Loucy (cell line): ENCODE results near the gene DNAH1.

Experiments used
- CTCF ChIP-seq: fragments of 200-600 bp; sonication (generic); conservative IDR thresholded peaks from 2 replicates; pipeline ENCODE4 v1.5.1; 2014; ENCODE audit warnings: mild to moderate bottlenecking, antibody characterized with exemption, low read length
- EZH2phosphoT487 ChIP-seq: fragments of 200-600 bp; IDR thresholded peaks from 2 replicates; pipeline ENCODE4 v1.6.1; 2018; ENCODE audit warnings: antibody characterized with exemption, mild to moderate bottlenecking, moderate library complexity, borderline replicate concordance

DNA sequence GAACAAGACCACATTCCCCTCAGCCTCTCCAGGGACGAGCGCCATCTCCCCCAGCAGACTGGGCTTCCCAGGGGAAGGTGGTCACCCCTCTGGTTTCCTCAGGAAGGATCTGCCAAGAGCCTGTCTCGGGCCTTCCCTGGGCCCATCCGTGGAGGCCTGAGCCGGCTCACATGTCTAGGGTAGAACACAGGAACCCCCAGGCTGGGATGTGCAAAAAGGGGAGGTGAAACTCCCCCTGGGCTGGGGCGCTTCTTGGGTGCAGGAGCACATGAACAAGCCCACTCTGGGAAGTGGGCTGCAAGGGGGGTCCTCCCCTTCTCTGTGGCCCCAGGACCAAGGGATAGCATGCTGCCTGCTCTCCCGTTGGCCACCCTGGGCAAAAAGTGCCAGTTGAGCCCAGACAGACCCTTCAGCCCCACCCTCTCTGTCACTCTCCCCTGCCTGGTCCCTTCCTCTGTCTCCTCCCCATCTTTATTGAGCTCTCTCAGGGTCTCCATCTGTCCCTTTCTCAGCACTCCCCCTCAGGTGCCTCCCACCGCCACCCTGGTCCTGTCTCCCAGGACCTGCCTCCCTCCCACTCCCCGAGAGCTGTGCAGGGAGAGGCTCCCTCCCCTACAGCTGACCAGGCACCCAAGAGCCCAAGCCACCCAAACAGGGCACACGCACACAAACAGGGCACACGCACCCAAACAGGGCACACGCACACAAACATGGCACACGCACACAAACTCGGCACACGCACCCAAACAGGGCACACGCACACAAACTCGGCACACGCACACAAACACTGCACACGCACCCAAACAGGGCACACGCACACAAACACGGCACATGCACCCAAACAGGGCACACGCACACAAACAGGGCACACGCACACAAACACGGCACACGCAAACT lies 127.9 kb downstream of the DNAH1 start:
- TF ChIP-seq CTCF (no peak), EZH2phosphoT487 (no peak)
